ENCODE results near the gene KRT6A.

Gene KRT6A

DNA sequence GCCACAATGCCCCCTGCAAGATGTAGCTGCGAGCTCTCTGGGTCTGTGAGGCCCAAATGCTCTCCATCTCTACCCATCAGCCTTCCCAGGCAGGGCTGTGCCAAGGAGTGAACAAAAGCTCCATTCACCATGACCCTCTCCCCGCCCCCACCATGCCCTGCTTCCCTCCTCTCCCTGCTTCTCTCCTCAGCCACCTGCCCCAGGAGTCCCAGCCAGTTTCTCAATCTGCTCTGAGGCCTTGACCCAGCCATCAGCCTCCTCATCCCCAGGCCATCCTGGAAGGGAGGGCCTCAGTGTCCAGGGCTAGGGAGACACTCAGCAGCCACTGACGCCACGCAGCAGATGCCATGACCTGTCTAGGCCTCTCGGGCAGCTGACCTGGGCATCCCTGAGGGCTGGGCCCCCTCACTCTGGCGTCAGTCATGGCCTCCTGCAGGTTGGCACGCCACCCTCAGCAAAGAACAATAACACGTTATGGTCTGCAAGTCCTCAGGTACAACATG is 35.6 kb upstream of the KRT6A start:
- Histone ChIP-seq H3K9me3 (ENCODE audit: control insufficient read depth, low read length) (no peaks in the 10 kb centered on the region), H3K27ac (ENCODE audit: low read length, poor library complexity, severe bottlenecking) (no peak overlapping the region), H3K4me1 (ENCODE audit: control insufficient read depth, insufficient read depth, low read depth, low read length) (no peaks in the 10 kb centered on the region), H3K18ac (ENCODE audit: low read depth in 1 of 2, low read length in 2 of 2) (no peak overlapping the region), H3K9ac (ENCODE audit: low read length) (no peak overlapping the region), H3K23ac (ENCODE audit: low read length in 2 of 2) (no peak overlapping the region), H3K27me3 (ENCODE audit: control insufficient read depth in 1 of 2, insufficient read depth in 1 of 2, low read length in 2 of 2) (peaks cover 5 to 77% of the 10 kb centered on the region in 2 experiments), H3K36me3 (ENCODE audit: control insufficient read depth in 1 of 2, insufficient read depth in 2 of 2, low read depth in 1 of 2, low read length in 2 of 2) (no peaks in the 10 kb centered on the region), H2BK15ac (ENCODE audit: low read depth, poor library complexity, severe bottlenecking) (no peak overlapping the region), H2BK12ac (ENCODE audit: low read length in 2 of 2) (no peak overlapping the region), H4K91ac (ENCODE audit: low read length) (no peak overlapping the region), H3K14ac (ENCODE audit: low read length in 2 of 2) (no peak overlapping the region), H2BK120ac (ENCODE audit: low read depth, low read length) (no peak overlapping the region), H3K4me3 (ENCODE audit: insufficient read depth in 1 of 2, low read depth in 1 of 2, low read length in 2 of 2) (no peak overlapping the region), H3K4ac (ENCODE audit: low read depth in 1 of 2, low read length in 2 of 2) (no peak overlapping the region), H2AK5ac (ENCODE audit: low read length, severe bottlenecking) (no peak overlapping the region), H4K8ac (ENCODE audit: low read length) (no peak overlapping the region), H2AFZ (ENCODE audit: low read depth, low read length) (no peak overlapping the region), H2BK5ac (ENCODE audit: low read depth, low read length, poor library complexity, severe bottlenecking) (no peak overlapping the region), H3K79me1 (replicated peaks; ENCODE audit: low read length, poor library complexity, severe bottlenecking) (no peaks in the 10 kb centered on the region), H3K4me2 (ENCODE audit: low read length, poor library complexity, severe bottlenecking) (no peak overlapping the region)
- no peak for DNase-seq
- WGBS: 78% methylated on average over 8 of the region's 8 CpGs

DNA sequence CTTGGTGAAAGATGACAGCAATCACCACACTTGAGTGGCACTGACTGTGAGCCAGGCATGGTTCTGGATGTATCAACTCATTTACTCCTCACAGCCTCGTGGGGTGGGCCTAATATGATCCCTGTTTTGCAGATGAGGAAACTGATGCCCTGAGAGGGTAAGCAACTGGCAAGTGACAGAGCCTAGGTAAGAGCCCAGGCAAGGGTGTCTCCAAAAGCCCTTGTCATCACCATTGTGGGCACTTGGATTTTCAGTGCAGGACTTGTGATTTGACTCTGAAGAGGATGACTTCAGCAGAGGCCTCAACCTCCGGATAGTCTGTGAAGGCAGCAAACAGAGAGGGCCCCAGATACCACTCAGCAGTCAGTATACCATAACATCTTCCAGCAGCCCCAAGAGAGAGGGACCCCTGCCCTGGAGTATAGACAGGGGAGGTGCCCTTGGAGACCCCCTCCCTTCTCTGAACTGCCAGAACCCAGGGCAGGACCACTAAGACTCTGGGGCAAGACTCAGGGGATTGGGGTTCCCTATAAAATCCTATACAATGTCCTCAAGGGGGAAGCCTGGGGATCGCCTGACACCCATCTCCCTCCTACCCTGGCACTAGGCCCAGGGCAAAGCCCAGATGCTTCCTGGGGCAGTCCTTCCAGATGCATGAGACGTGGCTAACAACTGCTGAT is 34.2 kb upstream of the KRT6A start:
- H3K14ac ChIP-seq (ENCODE audit: low read length in 2 of 2): no peak overlapping the region
- no peak overlapping the region for H2AK5ac ChIP-seq (ENCODE audit: low read length, severe bottlenecking)
- no peak overlapping the region for H3K9ac ChIP-seq (ENCODE audit: low read length)
- H4K91ac ChIP-seq (ENCODE audit: low read length): no peak overlapping the region
- H3K9me3 ChIP-seq (ENCODE audit: control insufficient read depth, low read length): no peaks in the 10 kb centered on the region
- no peak overlapping the region for H2BK5ac ChIP-seq (ENCODE audit: low read depth, low read length, poor library complexity, severe bottlenecking)
- no peak for DNase-seq
- H3K4ac ChIP-seq (ENCODE audit: low read depth in 1 of 2, low read length in 2 of 2): no peak overlapping the region
- H3K27ac ChIP-seq (ENCODE audit: low read length, poor library complexity, severe bottlenecking): no peak overlapping the region
- H3K23ac ChIP-seq (ENCODE audit: low read length in 2 of 2): no peak overlapping the region
- no peak overlapping the region for H4K8ac ChIP-seq (ENCODE audit: low read length)
- no peak overlapping the region for H3K4me2 ChIP-seq (ENCODE audit: low read length, poor library complexity, severe bottlenecking)
- H3K79me1 ChIP-seq (replicated peaks; ENCODE audit: low read length, poor library complexity, severe bottlenecking): no peaks in the 10 kb centered on the region
- H2AFZ ChIP-seq (ENCODE audit: low read depth, low read length): no peak overlapping the region
- no peaks in the 10 kb centered on the region for H3K36me3 ChIP-seq (ENCODE audit: control insufficient read depth in 1 of 2, insufficient read depth in 2 of 2, low read depth in 1 of 2, low read length in 2 of 2)
- H2BK120ac ChIP-seq (ENCODE audit: low read depth, low read length): no peak overlapping the region
- peaks cover 11 to 74% of the 10 kb centered on the region in 2 experiments for H3K27me3 ChIP-seq (ENCODE audit: control insufficient read depth in 1 of 2, insufficient read depth in 1 of 2, low read length in 2 of 2)
- H3K4me3 ChIP-seq (ENCODE audit: insufficient read depth in 1 of 2, low read depth in 1 of 2, low read length in 2 of 2): no peak overlapping the region
- no peak overlapping the region for H3K18ac ChIP-seq (ENCODE audit: low read depth in 1 of 2, low read length in 2 of 2)
- H2BK12ac ChIP-seq (ENCODE audit: low read length in 2 of 2): no peak overlapping the region
- no peaks in the 10 kb centered on the region for H3K4me1 ChIP-seq (ENCODE audit: control insufficient read depth, insufficient read depth, low read depth, low read length)
- WGBS: 69% methylated on average over 4 of the region's 4 CpGs
- no peak overlapping the region for H2BK15ac ChIP-seq (ENCODE audit: low read depth, poor library complexity, severe bottlenecking)

DNA sequence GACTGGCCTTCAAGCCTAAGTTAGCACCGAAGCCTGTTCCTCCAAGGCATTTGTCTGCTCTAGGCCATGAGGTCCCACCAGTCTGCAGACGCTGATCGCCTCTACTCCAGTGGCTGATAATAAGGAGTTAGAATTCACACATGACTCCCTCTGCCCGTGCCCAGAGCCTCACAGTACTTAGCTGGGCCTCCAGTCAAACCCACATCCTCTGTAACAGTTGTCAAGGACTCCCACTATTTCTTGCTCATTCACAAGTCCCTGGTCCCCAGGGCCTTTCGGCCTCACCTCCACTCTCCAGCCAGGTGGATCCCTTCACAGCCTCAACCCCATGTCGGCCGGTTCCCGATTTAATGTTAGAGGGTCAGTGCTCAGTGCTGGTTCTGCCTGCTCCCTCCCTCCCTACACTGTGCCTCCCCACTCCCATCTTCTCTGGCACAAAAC is 33.5 kb upstream of the KRT6A start:
- Histone ChIP-seq H3K9me3 (ENCODE audit: control insufficient read depth, low read length) (no peaks in the 10 kb centered on the region), H2BK5ac (ENCODE audit: low read depth, low read length, poor library complexity, severe bottlenecking) (no peak overlapping the region), H3K4ac (ENCODE audit: low read depth in 1 of 2, low read length in 2 of 2) (no peak overlapping the region), H3K4me3 (ENCODE audit: insufficient read depth in 1 of 2, low read depth in 1 of 2, low read length in 2 of 2) (no peak overlapping the region), H3K27ac (ENCODE audit: low read length, poor library complexity, severe bottlenecking) (no peak overlapping the region), H2BK15ac (ENCODE audit: low read depth, poor library complexity, severe bottlenecking) (no peak overlapping the region), H3K18ac (ENCODE audit: low read depth in 1 of 2, low read length in 2 of 2) (no peak overlapping the region), H3K9ac (ENCODE audit: low read length) (no peak overlapping the region), H4K8ac (ENCODE audit: low read length) (no peak overlapping the region), H2BK120ac (ENCODE audit: low read depth, low read length) (no peak overlapping the region), H3K36me3 (ENCODE audit: control insufficient read depth in 1 of 2, insufficient read depth in 2 of 2, low read depth in 1 of 2, low read length in 2 of 2) (no peaks in the 10 kb centered on the region), H2AFZ (ENCODE audit: low read depth, low read length) (no peak overlapping the region), H3K27me3 (ENCODE audit: control insufficient read depth in 1 of 2, insufficient read depth in 1 of 2, low read length in 2 of 2) (peaks cover 18 to 74% of the 10 kb centered on the region in 2 experiments), H3K4me2 (ENCODE audit: low read length, poor library complexity, severe bottlenecking) (no peak overlapping the region), H3K14ac (ENCODE audit: low read length in 2 of 2) (no peak overlapping the region), H3K23ac (ENCODE audit: low read length in 2 of 2) (no peak overlapping the region), H4K91ac (ENCODE audit: low read length) (no peak overlapping the region), H3K79me1 (replicated peaks; ENCODE audit: low read length, poor library complexity, severe bottlenecking) (no peaks in the 10 kb centered on the region), H2AK5ac (ENCODE audit: low read length, severe bottlenecking) (no peak overlapping the region), H2BK12ac (ENCODE audit: low read length in 2 of 2) (no peak overlapping the region), H3K4me1 (ENCODE audit: control insufficient read depth, insufficient read depth, low read depth, low read length) (no peaks in the 10 kb centered on the region)
- 81% methylated on average over 8 of the region's 8 CpGs for WGBS
- no peak for DNase-seq

DNA sequence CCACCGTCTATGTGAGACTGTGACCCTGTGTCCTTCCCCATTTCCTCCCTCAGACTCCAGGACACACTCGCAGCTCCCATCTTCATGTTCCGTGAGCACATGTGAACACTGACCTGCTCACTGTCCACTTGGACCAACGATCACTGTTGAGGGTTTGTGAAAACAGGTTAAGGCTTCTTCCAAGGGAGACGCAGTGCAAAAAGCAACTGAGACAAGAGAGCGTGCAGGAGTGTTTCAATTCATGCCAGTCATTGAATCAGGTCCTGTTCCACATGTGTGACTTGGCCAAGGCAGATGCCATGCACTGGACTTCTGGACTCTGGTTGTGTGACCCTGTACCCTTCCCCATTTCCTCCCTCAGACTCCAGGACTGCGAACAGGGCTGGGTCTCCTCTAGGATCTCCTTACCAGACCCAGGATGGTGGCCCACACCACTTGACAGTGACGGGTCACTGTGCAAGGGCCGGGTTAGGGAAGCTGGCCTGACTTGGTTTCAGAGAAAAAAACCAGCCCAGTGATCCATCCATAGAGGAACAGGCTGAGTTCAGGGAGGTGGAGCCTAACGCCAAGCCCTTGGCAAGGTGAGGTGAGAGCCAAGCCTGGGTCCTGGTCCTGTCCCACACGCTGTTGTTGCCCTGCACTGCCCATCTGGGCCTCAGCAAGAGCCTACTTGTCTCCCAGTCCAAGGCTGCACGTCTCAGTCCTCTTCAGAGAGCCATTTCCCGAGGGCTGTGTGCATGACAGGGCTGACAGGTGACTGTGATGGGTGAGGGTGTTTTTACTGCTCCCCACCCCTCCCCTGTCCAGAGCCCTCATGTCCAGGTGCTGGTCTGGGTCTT is 32.8 kb upstream of the KRT6A start:
- no peak overlapping the region for H3K4ac ChIP-seq (ENCODE audit: low read depth in 1 of 2, low read length in 2 of 2)
- H3K9me3 ChIP-seq (ENCODE audit: control insufficient read depth, low read length): no peaks in the 10 kb centered on the region
- no peak overlapping the region for H3K23ac ChIP-seq (ENCODE audit: low read length in 2 of 2)
- no peak overlapping the region for H3K14ac ChIP-seq (ENCODE audit: low read length in 2 of 2)
- H2BK12ac ChIP-seq (ENCODE audit: low read length in 2 of 2): no peak overlapping the region
- H4K8ac ChIP-seq (ENCODE audit: low read length): no peak overlapping the region
- H3K4me1 ChIP-seq (ENCODE audit: control insufficient read depth, insufficient read depth, low read depth, low read length): no peaks in the 10 kb centered on the region
- H3K27ac ChIP-seq (ENCODE audit: low read length, poor library complexity, severe bottlenecking): no peak overlapping the region
- H2AK5ac ChIP-seq (ENCODE audit: low read length, severe bottlenecking): no peak overlapping the region
- WGBS: 81% methylated on average over 12 of the region's 13 CpGs
- H3K9ac ChIP-seq (ENCODE audit: low read length): no peak overlapping the region
- DNase-seq: no peak
- no peak overlapping the region for H2BK15ac ChIP-seq (ENCODE audit: low read depth, poor library complexity, severe bottlenecking)
- no peak overlapping the region for H3K4me2 ChIP-seq (ENCODE audit: low read length, poor library complexity, severe bottlenecking)
- H4K91ac ChIP-seq (ENCODE audit: low read length): no peak overlapping the region
- H2BK5ac ChIP-seq (ENCODE audit: low read depth, low read length, poor library complexity, severe bottlenecking): no peak overlapping the region
- H3K18ac ChIP-seq (ENCODE audit: low read depth in 1 of 2, low read length in 2 of 2): no peak overlapping the region
- no peaks in the 10 kb centered on the region for H3K79me1 ChIP-seq (replicated peaks; ENCODE audit: low read length, poor library complexity, severe bottlenecking)
- no peak overlapping the region for H3K4me3 ChIP-seq (ENCODE audit: insufficient read depth in 1 of 2, low read depth in 1 of 2, low read length in 2 of 2)
- no peaks in the 10 kb centered on the region for H3K36me3 ChIP-seq (ENCODE audit: control insufficient read depth in 1 of 2, insufficient read depth in 2 of 2, low read depth in 1 of 2, low read length in 2 of 2)
- peaks cover 19 to 74% of the 10 kb centered on the region in 2 experiments for H3K27me3 ChIP-seq (ENCODE audit: control insufficient read depth in 1 of 2, insufficient read depth in 1 of 2, low read length in 2 of 2)
- H2BK120ac ChIP-seq (ENCODE audit: low read depth, low read length): no peak overlapping the region
- no peak overlapping the region for H2AFZ ChIP-seq (ENCODE audit: low read depth, low read length)

Data from mesenchymal stem cell (in vitro differentiated cells and primary cell).